ENCODE measurements around the gene SEC31A.
A peak's percentile ranks its signal among the peaks of the same experiment; 100 is the strongest.

The SEC31A gene

DNA sequence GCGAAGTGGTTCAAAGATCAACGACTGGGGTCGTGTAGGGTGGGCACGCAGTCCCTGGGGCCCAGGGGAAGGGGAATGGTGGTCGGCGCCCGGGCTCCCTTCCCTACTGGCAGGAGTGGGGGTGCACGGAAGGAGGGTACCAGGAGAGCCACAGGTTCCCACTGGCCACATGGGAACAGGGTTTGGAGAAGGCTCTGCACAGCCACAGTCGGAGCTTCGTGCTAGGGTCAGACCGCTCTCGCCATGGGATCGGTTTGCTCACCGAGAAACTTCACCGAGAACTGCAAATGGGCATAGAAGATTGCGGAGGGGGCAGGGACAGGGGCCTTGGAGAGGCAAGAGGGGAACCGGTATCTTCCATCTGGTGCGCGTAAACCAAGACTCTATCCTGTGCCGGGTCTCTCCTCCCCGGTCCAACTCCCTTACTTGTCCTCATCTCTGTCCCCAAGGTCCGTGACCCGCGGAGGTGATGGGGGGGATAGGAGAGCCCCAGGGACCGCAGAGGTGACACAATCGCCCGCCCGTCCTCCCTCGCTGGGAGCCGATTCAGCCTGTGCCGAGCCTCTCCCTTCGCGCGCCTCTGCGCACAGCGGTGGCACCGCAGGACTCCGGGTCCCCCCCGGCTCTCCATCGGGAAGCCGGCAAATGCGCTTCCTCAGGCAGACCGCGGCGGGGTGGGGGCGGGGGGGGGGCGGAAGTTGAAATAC, 93.4 kb downstream of the SEC31A start:
- no peak for TF ChIP-seq CTCF (IDR thresholded peaks at IDR 0.05; ENCODE audit: borderline replicate concordance, control extremely low read depth, extremely low read depth, insufficient read depth, missing control alignments)
- in situ Hi-C loops (cut with MboI; ENCODE audit: low sequenced_read_pairs, unreplicated experiment): no loop called here
- peak; percentile 51 for DNase-seq (ENCODE audit: low spot score)

DNA sequence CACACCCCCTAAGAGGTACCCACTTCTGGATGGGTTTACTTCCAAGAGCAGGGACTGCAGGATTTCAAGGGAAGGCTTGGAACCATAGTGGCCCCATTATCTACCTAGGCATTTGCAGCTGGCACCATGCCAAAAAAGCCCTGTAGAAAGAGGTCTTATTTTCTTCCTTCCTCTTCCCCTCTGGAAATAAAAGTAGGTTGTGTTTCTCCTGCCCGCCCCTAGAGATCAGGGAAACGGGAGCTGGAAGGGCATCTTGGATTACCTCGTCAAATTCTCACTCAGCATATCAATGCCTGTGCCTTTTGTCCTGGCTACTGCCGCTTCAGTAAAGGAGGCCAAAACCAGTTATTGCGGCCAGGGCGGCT, 93.9 kb downstream of the SEC31A start:
- in situ Hi-C loops (cut with MboI; ENCODE audit: low sequenced_read_pairs, unreplicated experiment): no loop called here
- no peak for DNase-seq (ENCODE audit: low spot score)
- no peak for TF ChIP-seq CTCF (IDR thresholded peaks at IDR 0.05; ENCODE audit: borderline replicate concordance, control extremely low read depth, extremely low read depth, insufficient read depth, missing control alignments)

DNA sequence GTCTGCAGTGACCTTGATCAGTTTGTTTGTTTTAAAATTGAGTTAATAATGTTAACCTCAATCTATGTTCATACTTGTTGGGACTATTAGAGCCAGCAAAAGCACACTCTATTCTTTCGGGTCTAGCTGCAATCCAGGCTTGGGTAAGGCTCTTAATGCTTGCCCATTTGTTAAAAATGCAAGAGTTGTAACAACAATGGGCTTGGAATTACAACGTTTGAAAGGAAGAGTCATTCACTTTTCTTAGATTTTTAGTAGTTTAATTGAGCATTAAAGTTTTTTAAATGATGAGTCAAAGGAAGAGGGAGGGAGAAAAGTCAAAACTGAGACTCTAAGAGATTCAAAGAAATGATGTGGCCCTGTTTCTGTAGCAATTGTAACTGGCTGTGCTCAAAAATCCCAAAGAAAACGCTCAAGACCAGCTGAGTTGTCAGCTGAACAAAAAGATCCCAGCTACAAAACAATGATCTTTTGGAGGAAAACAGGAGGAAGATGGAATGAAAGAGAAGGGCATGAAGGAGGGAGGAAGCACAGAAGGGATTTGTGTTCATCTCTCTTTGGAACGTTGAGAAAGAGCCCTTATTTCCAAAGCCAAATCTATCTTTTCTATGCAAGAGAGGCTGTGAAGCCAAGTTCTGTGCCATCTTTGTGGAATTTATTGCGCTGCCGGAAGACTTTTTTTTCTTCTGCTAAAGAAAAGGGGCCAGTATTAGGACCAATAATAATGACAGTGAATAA, 97.9 kb downstream of the SEC31A start:
- in situ Hi-C loops (cut with MboI; ENCODE audit: low sequenced_read_pairs, unreplicated experiment): no loop called here
- no peak for TF ChIP-seq CTCF (IDR thresholded peaks at IDR 0.05; ENCODE audit: borderline replicate concordance, control extremely low read depth, extremely low read depth, insufficient read depth, missing control alignments)
- no peak for DNase-seq (ENCODE audit: low spot score)

- in situ Hi-C loops (cut with MboI; ENCODE audit: low sequenced_read_pairs, unreplicated experiment): no loop called here
- no peak for DNase-seq (ENCODE audit: low spot score)
- no peak for TF ChIP-seq CTCF (IDR thresholded peaks at IDR 0.05; ENCODE audit: borderline replicate concordance, control extremely low read depth, extremely low read depth, insufficient read depth, missing control alignments)
These were observed 99.8 kb downstream of the SEC31A start for GRCh38 chr4:82791179-82791578.

GRCh38 chr4:82790060-82790660, 100.8 kb downstream of the SEC31A start:
- DNase-seq (ENCODE audit: low spot score): no peak
- TF ChIP-seq CTCF (IDR thresholded peaks at IDR 0.05; ENCODE audit: borderline replicate concordance, control extremely low read depth, extremely low read depth, insufficient read depth, missing control alignments): no peak
- in situ Hi-C loops (cut with MboI; ENCODE audit: low sequenced_read_pairs, unreplicated experiment): no loop called here

- TF ChIP-seq CTCF (IDR thresholded peaks at IDR 0.05; ENCODE audit: borderline replicate concordance, control extremely low read depth, extremely low read depth, insufficient read depth, missing control alignments): no peak
- in situ Hi-C loops (cut with MboI; ENCODE audit: low sequenced_read_pairs, unreplicated experiment): no loop called here
- no peak for DNase-seq (ENCODE audit: low spot score)
These were observed 101.8 kb downstream of the SEC31A start for GRCh38 chr4:82789025-82789776.
